ENCODE measurements around the gene COQ8B.
"Not testable (repeated sequence)": the region's sequence is repeated elsewhere in the genome, so short reads cannot be mapped to it uniquely, and the experiment has no call there.

COQ8B gene

GRCh38 chr19:40716482-40717324, at the start of gene COQ8B, which contains the start of gene ITPKC:
Gene COQ8B, minus strand, starts transcription at chr19:40716886. Its CDS starts 2,254 bp downstream, at chr19:40714632.
Gene ITPKC, plus strand, starts transcription at chr19:40717112. Its CDS starts 24 bp downstream, at chr19:40717136.
- DNase-seq = peak; percentile 95

GRCh38 chr19:40766385-40766784, 49.7 kb upstream of the COQ8B start:
- not testable (repeated sequence) for DNase-seq

DNA sequence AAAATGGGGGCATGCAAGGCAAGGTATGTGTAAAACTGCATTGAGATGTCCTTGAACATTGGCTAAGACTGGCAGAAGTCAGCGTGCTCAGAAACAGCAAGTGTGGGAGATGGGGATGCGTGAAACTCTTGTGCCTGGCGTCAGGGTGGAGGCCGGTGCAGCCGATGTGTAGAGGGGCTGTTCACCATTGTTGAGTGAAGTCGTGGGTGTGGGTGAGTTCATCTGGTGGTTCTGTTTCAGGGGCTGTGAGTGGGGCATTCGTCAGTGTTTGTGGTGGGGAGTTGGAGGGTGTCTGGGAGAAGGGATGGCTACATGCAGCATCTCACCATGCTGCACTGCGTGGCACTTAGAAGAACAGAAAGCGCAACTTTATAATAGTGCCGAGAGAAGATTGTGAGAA, 47.3 kb upstream of the COQ8B start:
- no peak for DNase-seq

DNA sequence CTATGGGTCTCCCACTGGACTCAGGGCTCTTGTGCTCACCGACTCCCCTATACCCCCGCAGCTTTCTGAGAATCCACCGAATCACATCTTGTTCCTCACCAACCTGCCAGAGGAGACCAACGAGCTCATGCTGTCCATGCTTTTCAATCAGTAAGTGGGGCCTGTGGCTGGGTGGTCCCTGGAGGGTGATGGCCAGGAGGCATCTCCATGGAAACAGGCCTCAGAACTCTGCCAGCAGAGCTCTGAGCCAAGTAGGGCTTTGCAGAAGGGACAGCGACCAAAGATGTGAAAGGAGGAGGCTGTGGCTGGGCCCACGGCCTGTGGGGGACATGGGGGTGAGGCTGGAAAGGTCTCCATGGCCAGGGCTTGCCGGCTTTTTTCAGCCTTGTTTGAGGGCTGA, 46.8 kb upstream of the COQ8B start:
- no peak for DNase-seq

DNA sequence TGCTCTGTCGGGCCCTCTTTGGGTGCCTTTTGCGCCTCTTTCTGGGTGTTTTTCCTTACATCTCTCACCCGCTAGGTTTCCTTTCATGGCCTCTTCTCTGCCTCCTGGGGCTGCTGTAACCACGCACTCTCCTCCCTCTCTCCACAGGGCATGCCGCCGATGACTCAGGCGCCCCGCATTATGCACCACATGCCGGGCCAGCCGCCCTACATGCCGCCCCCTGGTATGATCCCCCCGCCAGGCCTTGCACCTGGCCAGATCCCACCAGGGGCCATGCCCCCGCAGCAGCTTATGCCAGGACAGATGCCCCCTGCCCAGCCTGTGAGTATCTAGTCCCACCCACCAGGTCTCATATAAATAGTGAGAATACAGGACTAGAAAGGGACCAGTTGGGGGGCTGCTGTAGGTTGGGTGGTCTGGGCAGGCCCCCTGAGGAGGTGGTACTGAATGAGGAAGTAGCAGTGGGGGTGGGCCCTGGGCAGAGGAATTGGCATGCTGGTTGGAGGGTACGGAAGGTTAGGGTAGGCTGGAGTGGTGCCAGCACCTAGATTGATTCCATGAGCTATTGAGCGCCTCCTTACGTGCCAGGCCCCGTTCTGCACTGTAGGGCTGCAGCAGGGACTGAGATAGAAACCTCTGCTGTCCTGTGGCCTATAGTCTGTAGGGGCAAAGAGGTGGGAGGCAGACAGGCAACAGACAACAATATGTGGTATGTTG, 46.2 kb upstream of the COQ8B start:
- no peak for DNase-seq

DNA sequence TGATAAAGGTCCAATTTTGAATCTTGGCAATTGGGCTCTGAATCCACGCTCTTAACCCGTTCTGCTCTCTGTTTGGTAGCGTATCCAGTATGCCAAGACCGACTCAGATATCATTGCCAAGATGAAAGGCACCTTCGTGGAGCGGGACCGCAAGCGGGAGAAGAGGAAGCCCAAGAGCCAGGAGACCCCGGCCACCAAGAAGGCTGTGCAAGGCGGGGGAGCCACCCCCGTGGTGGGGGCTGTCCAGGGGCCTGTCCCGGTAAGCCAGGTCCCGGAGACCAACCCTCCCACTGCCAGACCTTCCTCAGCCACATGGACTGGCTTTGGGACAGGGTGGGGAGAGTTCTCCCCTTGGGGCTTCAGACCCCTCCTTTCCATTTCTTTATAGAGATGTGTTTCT, 42.7 kb upstream of the COQ8B start:
- no peak for DNase-seq

DNA sequence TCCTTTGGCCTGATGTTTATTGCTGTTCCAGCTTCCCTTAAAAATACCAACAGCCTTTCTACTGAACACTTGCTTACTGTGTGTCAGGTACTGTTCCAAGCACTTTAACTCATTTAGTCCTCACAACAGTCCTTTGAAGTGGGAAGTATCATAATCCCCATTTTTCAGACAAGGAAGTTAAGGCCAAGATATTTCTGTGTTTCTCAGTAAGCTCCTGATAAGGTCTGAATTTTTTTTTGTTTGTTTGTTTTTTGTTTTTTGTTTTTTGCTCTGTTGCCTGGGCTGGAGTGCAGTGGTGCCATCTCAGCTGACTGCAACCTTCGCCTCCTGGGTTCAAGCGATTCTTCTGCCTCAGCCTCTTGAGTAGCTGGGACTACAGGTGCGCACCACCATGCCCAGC, 41.8 kb upstream of the COQ8B start:
- no peak for DNase-seq

DNA sequence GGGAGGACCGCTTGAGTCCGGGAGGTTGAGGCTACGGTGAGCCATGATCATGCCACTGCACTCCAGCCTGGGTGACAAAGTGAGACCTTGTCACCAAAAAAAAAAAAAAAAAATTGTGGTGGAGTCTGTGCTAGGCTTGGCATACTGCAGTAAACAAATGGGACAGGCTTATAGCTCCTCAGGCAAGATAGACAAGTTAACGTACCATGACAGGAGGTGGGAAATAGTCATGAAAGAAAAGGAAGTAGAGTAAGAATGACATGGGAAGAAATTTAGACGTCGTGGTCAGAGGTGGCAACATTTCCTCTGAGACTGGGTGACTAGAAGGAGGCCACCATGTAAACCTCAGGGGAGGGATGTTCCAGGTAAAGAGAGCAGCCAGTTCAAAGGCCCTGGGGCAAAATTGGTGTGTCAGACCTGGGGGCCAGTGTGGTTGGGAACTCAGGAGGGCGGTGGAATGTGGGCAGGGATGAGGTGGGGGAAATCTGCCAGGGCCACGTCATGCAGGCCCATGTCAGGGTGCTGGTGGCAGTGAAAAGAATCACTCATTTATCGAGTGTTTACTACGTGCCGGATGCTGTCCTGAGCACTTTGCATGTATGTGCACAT, 39.9 kb upstream of the COQ8B start:
- DNase-seq = no peak

DNA sequence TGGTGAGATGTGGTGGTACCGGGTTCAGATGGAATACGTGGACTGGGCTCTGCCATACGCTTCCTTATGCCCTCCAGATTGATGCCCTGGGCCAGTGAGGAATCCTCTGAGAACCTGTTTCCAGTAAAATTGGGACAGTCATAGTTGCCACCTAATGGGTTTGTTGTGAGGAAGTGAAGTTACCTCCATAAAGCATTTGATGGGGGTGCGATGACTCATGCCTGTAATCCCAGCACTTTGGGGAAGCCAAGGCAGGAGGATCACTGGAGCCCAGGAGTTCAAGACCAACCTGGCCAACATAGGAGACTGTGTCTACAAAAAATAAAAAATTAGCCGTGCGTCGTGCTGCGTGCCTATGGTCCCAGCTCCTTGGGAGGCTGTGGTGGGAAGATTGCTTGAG, 39.1 kb upstream of the COQ8B start:
- no peak for DNase-seq

DNA sequence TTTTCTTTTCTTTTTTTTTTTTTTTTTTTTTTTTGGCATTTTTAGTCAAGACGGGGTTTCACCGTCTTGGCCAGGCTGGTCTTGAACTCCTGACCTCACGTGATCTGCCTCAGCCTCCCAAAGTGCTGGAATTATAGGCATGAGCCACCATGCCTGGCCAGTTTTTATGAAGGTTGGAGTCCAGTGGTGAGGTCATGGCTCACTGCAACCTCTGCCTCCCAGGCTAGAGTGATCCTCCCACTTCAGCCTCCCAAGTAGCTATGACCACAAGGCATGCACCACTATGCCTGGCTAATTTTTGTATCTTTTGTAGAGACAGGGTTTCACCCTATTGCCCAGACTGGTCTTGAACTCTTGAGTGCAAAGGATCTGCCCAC, 38.5 kb upstream of the COQ8B start:
- no peak for DNase-seq

DNA sequence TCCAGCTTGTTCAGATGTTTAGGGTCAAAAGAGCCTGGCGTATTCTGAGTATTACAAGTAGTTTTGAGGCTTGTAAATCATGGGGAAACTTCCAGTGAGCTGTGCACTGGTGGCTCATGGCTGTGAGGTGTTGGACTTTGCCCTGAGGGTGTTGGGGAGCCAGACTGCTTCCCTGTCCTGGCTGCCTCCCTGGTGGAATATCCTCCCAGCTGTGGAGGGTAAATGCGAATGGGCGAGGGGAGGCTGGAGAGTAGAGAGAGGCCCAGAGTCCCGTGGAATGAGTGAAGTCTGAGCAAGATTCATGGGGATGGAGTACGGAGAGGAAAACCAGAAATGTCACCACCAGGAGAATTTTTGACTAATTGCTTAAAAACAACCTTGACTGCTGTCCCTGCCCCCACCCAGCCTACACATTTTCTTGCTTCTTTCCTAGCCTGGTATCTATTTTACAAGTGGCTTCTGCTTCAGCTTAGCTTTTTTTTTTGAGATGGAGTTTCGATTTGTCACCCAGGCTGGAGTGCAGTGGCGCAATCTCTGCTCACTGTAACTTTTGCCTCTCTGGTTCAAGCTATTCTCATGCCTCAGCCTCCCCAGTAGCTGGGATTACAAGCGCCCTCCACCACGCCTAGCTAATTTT, 38.0 kb upstream of the COQ8B start:
- no peak for DNase-seq

DNA sequence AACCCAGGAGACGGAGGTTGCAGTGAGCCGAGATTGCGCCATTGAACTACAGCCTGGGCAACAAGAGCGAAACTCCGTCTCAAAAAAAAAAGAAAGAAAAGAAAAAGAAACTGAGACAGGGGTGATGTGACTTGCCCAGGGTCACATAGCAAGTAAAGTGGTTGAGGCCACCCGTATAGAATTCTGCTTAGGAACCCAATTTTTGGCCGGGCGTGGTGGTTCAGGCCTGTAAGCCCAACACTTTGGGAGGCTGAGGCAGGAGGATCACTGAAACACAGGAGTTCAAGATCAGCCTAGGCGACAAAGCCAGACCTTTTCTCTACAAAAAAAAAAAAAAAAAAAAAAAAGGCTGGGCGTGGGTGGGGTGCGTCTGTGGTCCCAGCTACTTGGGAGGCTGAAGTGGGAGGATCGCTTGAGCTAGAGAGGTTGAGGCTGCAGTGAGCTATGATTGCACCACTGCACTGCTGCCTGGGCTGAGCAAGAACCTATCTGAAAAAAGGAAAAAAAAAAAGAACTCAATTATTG, 35.6 kb upstream of the COQ8B start:
- no peak for DNase-seq

DNA sequence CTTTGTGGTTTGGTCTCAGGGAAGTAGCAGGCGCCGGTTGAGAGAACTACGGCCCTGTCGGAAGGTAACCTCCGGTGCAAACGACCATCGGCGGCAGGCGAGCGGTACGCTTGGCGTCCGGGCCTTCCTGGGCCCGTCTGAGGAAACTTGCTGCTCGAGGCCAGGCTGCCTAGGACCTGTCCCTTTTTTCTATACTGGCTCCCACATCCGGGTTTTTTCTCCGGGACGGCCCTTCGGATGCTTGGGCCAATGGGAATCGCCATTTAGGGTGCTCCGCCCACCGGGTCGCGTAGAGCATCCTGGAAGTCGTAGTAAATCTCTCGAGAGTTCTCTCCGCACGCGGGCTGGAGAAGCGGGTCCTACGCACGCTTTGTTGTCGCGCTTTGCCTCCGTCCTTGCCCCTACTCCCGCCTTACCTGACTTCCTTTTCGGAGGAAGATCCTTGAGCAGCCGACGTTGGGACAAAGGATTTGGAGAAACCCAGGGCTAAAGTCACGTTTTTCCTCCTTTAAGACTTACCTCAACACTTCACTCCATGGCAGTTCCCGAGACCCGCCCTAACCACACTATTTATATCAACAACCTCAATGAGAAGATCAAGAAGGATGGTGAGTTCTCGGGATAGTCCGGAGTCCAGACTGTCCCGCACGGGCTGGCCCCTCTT, 34.3 kb upstream of the COQ8B start, which contains the start of gene SNRPA:
Gene SNRPA, plus strand, starts transcription at position 330 of the 664 bp plus-strand sequence. Its CDS starts 206 bp downstream, at position 536.
- peak; percentile 95 for DNase-seq

GRCh38 chr19:40750058-40750873, 33.6 kb upstream of the COQ8B start, which contains the start of gene ACTMAP:
Gene ACTMAP, minus strand, starts transcription at chr19:40750477. Its CDS starts 674 bp downstream, at chr19:40749803.
- peak; percentile 100 for DNase-seq

DNA sequence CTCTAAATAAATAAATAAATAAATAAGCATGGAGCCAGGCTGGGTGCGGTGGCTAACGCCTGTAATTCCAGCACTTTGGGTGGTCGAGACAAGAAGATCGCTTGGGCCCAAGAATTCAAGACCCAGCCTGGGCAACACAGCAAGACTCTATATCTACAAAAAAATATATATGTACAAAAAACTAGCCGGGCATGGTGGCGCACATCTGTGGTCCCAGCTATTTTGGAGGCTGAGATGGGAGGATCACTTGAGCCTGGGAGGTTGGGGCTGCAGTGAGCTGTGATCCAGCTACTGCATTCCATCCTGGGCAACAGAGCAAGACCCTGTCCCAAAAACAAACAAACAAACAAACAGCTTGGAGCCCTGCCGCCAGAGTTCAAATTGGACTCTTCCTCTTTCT, 30.9 kb upstream of the COQ8B start:
- no peak for DNase-seq

GRCh38 chr19:40745402-40745780, 28.7 kb upstream of the COQ8B start:
- peak; percentile 39 for DNase-seq

DNA sequence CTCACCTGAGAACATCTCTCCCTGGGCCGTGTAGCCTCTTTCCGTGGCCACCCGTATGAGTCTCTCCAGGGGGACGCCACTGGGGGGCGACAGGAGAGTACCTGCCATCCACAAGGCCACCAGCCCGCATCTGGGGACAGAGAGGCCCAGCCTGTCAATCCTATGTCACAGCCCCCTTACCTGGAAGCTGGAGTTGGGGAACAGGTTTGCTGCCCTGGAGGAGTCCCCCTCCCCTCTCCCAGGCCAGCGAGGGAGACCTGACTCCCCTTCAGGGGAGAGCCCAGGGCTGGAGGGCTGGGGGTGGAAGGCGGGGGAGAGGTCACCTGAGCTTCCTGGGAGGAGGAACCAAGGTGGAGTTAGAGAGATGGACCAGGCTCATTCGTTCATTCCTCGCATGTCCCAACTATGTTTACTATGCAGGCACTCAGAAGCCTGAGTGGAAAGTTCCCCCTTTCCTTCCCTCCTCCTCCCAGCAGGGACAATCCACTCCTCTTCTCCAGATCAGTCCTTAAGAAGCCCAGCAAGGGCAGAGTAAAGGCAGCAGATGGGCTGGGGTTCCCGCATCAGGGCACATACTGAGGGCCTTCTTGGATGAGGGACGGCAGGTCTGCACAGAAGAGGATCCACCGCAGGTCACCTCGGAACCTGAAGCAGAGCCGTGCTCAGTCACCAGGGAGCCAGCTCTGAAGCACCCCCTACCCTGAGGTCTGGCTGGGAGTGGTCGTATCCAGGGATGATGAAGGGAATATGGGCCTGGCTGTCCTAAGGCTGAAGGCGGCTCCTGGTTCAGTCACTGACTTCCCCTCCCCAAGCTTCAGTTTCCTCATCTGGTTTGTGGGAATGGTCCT, 28.1 kb upstream of the COQ8B start:
- no peak for DNase-seq

DNA sequence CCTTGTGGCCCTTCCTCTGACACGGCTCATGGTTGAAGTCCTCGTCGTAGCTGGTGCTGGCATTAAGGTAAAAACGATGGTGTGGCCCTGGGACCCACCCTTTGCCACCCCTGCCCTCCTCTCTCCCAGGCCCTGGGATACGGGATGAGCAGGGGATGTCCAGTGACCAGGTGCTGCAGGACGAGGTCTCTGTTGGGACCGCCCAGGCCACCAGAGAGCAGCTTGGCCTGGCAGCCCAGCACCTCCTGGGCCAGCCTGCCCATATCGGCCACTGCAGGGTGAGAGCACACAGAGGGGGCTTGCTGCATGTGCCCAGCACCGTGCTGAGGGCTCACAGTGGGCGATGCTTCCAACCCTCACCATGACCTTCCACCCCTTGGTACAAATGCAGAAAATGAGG, 27.2 kb upstream of the COQ8B start:
- no peak for DNase-seq

DNA sequence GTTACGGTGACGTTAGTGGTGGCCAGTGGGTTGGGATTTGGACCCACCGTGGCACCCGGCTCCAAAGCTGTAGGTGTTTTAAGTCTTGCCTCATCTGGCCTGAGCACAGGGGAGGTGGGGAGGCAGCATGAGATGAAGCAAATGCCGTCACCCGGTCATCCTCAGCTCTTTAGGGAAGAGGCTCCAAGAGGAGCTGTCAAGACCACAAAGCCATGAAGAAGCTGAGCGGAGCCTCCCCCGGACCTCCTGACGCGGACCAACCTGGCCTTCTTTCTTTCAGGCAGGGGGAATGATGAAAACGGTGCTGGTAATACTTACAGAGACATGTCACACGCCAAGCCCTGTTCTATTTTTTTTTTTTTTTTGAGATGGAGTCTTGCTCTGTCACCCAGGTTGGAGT, 26.2 kb upstream of the COQ8B start:
- no peak for DNase-seq

GRCh38 chr19:40742477-40742876, 25.8 kb upstream of the COQ8B start:
- DNase-seq = no peak
